Measurements from ENCODE around the gene CGN.

The CGN gene

DNA sequence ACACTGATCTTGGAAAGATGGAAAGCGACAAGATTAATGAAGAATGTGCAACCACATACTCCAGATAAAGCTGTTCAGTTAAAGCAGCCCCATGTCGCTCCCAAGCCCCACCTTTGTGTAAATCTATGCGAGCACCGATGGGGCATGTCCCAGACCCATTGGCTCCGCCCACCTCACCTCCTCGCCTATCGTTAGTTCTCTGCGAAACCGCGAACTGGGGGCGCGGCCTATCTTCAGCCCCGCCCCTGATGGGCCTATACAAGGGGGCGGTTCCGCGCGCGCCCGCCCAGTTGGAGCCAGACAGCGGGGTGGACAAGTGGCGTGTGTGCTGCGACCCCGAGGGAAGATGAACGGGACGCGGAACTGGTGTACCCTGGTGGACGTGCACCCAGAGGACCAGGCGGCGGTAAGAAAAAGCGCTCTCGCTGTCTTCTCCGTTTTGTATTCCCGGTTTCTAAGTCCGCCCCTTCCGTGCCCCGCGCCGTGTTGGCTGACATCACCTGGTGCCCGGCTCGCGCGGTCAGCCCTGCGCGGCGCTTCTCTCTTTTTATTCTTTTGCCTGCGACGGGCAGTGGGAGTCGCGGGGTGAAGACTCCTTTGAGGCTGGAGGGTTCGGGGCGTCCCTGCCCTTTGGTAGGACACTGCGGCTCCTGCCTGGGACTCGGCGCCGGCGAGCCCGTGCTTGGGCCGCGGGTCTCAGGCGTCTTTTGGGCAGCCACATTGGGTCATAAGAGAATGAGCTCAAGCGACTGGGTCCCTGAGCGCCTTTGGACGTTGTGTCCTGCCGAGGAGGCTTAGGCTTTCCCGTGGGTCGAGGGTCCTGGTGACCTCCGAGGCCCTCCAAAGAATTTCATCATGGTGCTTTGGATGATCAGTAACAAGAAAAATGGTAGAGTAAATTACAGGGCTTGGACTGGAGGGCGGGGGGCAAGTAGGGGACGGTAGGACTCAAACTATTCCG is 29.1 kb downstream of the CGN start, which contains the start of gene TUFT1 (continued):
- TF ChIP-seq, protein P1, sequence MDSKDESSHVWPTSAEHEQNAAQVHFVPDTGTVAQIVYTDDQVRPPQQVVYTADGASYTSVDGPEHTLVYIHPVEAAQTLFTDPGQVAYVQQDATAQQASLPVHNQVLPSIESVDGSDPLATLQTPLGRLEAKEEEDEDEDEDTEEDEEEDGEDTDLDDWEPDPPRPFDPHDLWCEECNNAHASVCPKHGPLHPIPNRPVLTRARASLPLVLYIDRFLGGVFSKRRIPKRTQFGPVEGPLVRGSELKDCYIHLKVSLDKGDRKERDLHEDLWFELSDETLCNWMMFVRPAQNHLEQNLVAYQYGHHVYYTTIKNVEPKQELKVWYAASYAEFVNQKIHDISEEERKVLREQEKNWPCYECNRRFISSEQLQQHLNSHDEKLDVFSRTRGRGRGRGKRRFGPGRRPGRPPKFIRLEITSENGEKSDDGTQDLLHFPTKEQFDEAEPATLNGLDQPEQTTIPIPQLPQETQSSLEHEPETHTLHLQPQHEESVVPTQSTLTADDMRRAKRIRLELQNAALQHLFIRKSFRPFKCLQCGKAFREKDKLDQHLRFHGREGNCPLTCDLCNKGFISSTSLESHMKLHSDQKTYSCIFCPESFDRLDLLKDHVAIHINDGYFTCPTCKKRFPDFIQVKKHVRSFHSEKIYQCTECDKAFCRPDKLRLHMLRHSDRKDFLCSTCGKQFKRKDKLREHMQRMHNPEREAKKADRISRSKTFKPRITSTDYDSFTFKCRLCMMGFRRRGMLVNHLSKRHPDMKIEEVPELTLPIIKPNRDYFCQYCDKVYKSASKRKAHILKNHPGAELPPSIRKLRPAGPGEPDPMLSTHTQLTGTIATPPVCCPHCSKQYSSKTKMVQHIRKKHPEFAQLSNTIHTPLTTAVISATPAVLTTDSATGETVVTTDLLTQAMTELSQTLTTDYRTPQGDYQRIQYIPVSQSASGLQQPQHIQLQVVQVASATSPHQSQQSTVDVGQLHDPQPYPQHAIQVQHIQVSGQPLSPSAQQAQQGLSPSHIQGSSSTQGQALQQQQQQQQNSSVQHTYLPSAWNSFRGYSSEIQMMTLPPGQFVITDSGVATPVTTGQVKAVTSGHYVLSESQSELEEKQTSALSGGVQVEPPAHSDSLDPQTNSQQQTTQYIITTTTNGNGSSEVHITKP (tag by site-specific recombination; IDR thresholded peaks at IDR 0.05) = peak; percentile 78
- peak; percentile 53 for TF ChIP-seq ZFHX2 (tag by site-specific recombination; conservative IDR thresholded peaks at IDR 0.05)
- TF ChIP-seq ZNF24 (tag by site-specific recombination; IDR thresholded peaks at IDR 0.05) = peak; percentile 70; the same call in 1 of the 2 replicates
- peak; percentile 82 for TF ChIP-seq SP7 (tag by site-specific recombination; IDR thresholded peaks at IDR 0.05)
- no peak for TF ChIP-seq OVOL3 (tag by site-specific recombination; IDR thresholded peaks at IDR 0.05)
- TF ChIP-seq ZSCAN30 (tag by site-specific recombination; IDR thresholded peaks at IDR 0.05) = peak; percentile 55
- TF ChIP-seq ZNF548 (tag by site-specific recombination; IDR thresholded peaks at IDR 0.05) = no peak
- no peak for TF ChIP-seq ZNF133 (tag by site-specific recombination; IDR thresholded peaks at IDR 0.05)
- TF ChIP-seq ZNF350 (tag by site-specific recombination; IDR thresholded peaks at IDR 0.05) = no peak
- TF ChIP-seq, protein P2, sequence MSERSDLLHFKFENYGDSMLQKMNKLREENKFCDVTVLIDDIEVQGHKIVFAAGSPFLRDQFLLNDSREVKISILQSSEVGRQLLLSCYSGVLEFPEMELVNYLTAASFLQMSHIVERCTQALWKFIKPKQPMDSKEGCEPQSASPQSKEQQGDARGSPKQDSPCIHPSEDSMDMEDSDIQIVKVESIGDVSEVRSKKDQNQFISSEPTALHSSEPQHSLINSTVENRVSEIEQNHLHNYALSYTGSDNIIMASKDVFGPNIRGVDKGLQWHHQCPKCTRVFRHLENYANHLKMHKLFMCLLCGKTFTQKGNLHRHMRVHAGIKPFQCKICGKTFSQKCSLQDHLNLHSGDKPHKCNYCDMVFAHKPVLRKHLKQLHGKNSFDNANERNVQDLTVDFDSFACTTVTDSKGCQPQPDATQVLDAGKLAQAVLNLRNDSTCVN (tag by site-specific recombination; optimal IDR thresholded peaks at IDR 0.05) = peak; percentile 95
- peak; percentile 93 for TF ChIP-seq KLF10 (tag by site-specific recombination; IDR thresholded peaks at IDR 0.05)
- TF ChIP-seq, protein P3, sequence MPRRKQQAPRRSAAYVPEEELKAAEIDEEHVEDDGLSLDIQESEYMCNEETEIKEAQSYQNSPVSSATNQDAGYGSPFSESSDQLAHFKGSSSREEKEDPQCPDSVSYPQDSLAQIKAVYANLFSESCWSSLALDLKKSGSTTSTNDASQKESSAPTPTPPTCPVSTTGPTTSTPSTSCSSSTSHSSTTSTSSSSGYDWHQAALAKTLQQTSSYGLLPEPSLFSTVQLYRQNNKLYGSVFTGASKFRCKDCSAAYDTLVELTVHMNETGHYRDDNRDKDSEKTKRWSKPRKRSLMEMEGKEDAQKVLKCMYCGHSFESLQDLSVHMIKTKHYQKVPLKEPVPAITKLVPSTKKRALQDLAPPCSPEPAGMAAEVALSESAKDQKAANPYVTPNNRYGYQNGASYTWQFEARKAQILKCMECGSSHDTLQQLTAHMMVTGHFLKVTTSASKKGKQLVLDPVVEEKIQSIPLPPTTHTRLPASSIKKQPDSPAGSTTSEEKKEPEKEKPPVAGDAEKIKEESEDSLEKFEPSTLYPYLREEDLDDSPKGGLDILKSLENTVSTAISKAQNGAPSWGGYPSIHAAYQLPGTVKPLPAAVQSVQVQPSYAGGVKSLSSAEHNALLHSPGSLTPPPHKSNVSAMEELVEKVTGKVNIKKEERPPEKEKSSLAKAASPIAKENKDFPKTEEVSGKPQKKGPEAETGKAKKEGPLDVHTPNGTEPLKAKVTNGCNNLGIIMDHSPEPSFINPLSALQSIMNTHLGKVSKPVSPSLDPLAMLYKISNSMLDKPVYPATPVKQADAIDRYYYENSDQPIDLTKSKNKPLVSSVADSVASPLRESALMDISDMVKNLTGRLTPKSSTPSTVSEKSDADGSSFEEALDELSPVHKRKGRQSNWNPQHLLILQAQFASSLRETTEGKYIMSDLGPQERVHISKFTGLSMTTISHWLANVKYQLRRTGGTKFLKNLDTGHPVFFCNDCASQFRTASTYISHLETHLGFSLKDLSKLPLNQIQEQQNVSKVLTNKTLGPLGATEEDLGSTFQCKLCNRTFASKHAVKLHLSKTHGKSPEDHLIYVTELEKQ (tag by site-specific recombination; IDR thresholded peaks at IDR 0.05; ENCODE audit: borderline replicate concordance) = no peak
- TF ChIP-seq, protein P4, sequence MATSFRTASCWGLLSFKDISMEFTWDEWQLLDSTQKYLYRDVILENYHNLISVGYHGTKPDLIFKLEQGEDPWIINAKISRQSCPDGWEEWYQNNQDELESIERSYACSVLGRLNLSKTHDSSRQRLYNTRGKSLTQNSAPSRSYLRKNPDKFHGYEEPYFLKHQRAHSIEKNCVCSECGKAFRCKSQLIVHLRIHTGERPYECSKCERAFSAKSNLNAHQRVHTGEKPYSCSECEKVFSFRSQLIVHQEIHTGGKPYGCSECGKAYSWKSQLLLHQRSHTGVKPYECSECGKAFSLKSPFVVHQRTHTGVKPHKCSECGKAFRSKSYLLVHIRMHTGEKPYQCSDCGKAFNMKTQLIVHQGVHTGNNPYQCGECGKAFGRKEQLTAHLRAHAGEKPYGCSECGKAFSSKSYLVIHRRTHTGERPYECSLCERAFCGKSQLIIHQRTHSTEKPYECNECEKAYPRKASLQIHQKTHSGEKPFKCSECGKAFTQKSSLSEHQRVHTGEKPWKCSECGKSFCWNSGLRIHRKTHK (tag by site-specific recombination; IDR thresholded peaks at IDR 0.05) = no peak
- TF ChIP-seq, protein P5, sequence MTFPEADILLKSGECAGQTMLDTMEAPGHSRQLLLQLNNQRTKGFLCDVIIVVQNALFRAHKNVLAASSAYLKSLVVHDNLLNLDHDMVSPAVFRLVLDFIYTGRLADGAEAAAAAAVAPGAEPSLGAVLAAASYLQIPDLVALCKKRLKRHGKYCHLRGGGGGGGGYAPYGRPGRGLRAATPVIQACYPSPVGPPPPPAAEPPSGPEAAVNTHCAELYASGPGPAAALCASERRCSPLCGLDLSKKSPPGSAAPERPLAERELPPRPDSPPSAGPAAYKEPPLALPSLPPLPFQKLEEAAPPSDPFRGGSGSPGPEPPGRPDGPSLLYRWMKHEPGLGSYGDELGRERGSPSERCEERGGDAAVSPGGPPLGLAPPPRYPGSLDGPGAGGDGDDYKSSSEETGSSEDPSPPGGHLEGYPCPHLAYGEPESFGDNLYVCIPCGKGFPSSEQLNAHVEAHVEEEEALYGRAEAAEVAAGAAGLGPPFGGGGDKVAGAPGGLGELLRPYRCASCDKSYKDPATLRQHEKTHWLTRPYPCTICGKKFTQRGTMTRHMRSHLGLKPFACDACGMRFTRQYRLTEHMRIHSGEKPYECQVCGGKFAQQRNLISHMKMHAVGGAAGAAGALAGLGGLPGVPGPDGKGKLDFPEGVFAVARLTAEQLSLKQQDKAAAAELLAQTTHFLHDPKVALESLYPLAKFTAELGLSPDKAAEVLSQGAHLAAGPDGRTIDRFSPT (tag by site-specific recombination; IDR thresholded peaks at IDR 0.05) = peak; percentile 72
- peak; percentile 25; the same call in 1 of the 2 replicates for TF ChIP-seq ZFP69B (tag by site-specific recombination; IDR thresholded peaks at IDR 0.05)
- TF ChIP-seq ZNF626 (tag by site-specific recombination; IDR thresholded peaks at IDR 0.05) = no peak
- TF ChIP-seq ZNF600 (tag by site-specific recombination; IDR thresholded peaks at IDR 0.05) = peak; percentile 61; the same call in 1 of the 2 replicates
- TF ChIP-seq ZNF561 (tag by site-specific recombination; IDR thresholded peaks at IDR 0.05; ENCODE audit: borderline replicate concordance) = peak; percentile 83
- TF ChIP-seq ZNF837 (tag by site-specific recombination; IDR thresholded peaks at IDR 0.05) = no peak; the same call in 1 of the 2 replicates
- TF ChIP-seq ZNF394 (tag by site-specific recombination; IDR thresholded peaks at IDR 0.05; ENCODE audit: borderline replicate concordance) = peak; percentile 71
- TF ChIP-seq, protein P6, sequence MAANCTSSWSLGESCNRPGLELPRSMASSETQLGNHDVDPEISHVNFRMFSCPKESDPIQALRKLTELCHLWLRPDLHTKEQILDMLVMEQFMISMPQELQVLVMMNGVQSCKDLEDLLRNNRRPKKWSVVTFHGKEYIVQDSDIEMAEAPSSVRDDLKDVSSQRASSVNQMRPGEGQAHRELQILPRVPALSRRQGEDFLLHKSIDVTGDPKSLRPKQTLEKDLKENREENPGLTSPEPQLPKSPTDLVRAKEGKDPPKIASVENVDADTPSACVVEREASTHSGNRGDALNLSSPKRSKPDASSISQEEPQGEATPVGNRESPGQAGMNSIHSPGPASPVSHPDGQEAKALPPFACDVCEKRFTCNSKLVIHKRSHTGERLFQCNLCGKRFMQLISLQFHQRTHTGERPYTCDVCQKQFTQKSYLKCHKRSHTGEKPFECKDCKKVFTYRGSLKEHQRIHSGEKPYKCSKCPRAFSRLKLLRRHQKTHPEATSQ (tag by site-specific recombination; IDR thresholded peaks at IDR 0.05) = peak; percentile 62; the same call in 1 of the 2 replicates
- TF ChIP-seq KLF1 (tag by site-specific recombination; IDR thresholded peaks at IDR 0.05) = peak; percentile 82
- peak; percentile 97 for TF ChIP-seq ZNF335 (tag by site-specific recombination; conservative IDR thresholded peaks at IDR 0.05)

Measured in HEK293 (cell line).